GM12878 (cell line): ENCODE data around the gene SLC22A4.

Experiments used
- BACH1 ChIP-seq: fragments of 450-650 bp; IDR thresholded peaks from 2 replicates; pipeline ENCODE4 v1.6.1; 2017; ENCODE audit warnings: mild to moderate bottlenecking, borderline replicate concordance
- FOS ChIP-seq: IDR thresholded peaks from 3 replicates; pipeline ENCODE4 v1.6.1; 2011; ENCODE audit warnings: borderline replicate concordance; ENCODE audit not compliant: insufficient read length; ENCODE audit errors: extremely low read depth
- FOXK2 ChIP-seq: fragments of 450-650 bp; IDR thresholded peaks from 2 replicates; pipeline ENCODE4 v1.6.1; 2017; ENCODE audit warnings: mild to moderate bottlenecking, moderate library complexity
- GABPA ChIP-seq: IDR thresholded peaks from 2 replicates; pipeline ENCODE4 v1.6.1; 2014; ENCODE audit warnings: antibody characterized with exemption, low read depth, mild to moderate bottlenecking, inconsistent platforms
- NR2F1 ChIP-seq: fragments of 450-650 bp; conservative IDR thresholded peaks from 2 replicates; pipeline ENCODE4 v1.6.1; 2017; ENCODE audit warnings: mild to moderate bottlenecking
- POLR2A ChIP-seq: IDR thresholded peaks from 2 replicates; pipeline ENCODE4 v1.6.1; 2011; ENCODE audit warnings: low read depth, mild to moderate bottlenecking, low read length
- SP1 ChIP-seq: IDR thresholded peaks from one replicate; pipeline ENCODE4 v1.6.1; 2011; ENCODE audit warnings: low read depth, low read length
- ZBED1 ChIP-seq: IDR thresholded peaks from 2 replicates; pipeline ENCODE4 v1.6.1; 2016; ENCODE audit warnings: borderline replicate concordance
- ZZZ3 ChIP-seq: IDR thresholded peaks from 2 replicates; pipeline ENCODE4 v1.6.1; 2011; ENCODE audit warnings: low read depth; ENCODE audit not compliant: control insufficient read depth, insufficient read length
- TF ChIP-seq, protein P1 (sequence below), 3 experiments: IDR thresholded peaks in 2 of 3; conservative IDR thresholded peaks in 1 of 3; 2 replicates each; pipeline ENCODE4 v1.5.1; 2011; ENCODE audit warnings: low read depth in 3 of 3, low read length in 3 of 3, mild to moderate bottlenecking in 3 of 3, control low read depth in 2 of 3, moderate library complexity in 2 of 3, inconsistent platforms in 1 of 3, mixed read lengths in 1 of 3; ENCODE audit not compliant: control insufficient read depth in 2 of 3, insufficient read depth in 1 of 3; ENCODE audit errors: extremely low read depth in 1 of 3
- TF ChIP-seq, protein P2 (sequence below): fragments of 450-650 bp; IDR thresholded peaks from 2 replicates; pipeline ENCODE4 v1.6.1; 2016; ENCODE audit warnings: mild to moderate bottlenecking
- TF ChIP-seq, protein P3 (sequence below): fragments of 450-650 bp; IDR thresholded peaks from 2 replicates; pipeline ENCODE4 v1.6.1; 2014; ENCODE audit warnings: mild to moderate bottlenecking

DNA sequence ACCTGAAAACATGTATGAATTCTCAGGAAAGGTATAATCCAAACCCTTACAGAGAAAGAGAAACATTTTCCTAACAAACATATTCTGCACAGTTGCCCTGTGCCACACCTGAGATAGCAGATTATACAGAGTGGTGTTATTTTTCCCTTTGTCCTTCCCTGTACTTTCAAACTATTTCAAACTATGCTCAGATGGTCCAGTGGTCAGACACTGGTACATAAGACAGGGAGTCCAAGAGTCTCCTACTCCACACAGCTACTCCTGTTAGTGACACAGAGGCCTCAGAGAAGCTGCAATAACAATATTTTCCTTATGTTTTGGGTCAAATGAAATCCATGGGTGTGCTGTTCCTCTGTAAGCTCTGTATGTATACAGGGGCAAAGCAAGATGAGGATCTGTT, 45.3 kb downstream of the SLC22A4 start:
- TF ChIP-seq, protein P1, sequence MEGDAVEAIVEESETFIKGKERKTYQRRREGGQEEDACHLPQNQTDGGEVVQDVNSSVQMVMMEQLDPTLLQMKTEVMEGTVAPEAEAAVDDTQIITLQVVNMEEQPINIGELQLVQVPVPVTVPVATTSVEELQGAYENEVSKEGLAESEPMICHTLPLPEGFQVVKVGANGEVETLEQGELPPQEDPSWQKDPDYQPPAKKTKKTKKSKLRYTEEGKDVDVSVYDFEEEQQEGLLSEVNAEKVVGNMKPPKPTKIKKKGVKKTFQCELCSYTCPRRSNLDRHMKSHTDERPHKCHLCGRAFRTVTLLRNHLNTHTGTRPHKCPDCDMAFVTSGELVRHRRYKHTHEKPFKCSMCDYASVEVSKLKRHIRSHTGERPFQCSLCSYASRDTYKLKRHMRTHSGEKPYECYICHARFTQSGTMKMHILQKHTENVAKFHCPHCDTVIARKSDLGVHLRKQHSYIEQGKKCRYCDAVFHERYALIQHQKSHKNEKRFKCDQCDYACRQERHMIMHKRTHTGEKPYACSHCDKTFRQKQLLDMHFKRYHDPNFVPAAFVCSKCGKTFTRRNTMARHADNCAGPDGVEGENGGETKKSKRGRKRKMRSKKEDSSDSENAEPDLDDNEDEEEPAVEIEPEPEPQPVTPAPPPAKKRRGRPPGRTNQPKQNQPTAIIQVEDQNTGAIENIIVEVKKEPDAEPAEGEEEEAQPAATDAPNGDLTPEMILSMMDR (IDR thresholded peaks at IDR 0.05 in 2 of 3, conservative IDR thresholded peaks at IDR 0.05 in 1 of 3; ENCODE audit: control insufficient read depth in 2 of 3, extremely low read depth in 1 of 3, insufficient read depth in 1 of 3, low read depth in 3 of 3, low read length in 3 of 3), result no peak
- TF ChIP-seq BACH1 (no peak), FOS (no peak), FOXK2 (no peak), GABPA (no peak), POLR2A (no peak), SP1 (no peak), ZBED1 (no peak), NR2F1 (no peak), ZZZ3 (no peak)
- TF ChIP-seq, protein P2, sequence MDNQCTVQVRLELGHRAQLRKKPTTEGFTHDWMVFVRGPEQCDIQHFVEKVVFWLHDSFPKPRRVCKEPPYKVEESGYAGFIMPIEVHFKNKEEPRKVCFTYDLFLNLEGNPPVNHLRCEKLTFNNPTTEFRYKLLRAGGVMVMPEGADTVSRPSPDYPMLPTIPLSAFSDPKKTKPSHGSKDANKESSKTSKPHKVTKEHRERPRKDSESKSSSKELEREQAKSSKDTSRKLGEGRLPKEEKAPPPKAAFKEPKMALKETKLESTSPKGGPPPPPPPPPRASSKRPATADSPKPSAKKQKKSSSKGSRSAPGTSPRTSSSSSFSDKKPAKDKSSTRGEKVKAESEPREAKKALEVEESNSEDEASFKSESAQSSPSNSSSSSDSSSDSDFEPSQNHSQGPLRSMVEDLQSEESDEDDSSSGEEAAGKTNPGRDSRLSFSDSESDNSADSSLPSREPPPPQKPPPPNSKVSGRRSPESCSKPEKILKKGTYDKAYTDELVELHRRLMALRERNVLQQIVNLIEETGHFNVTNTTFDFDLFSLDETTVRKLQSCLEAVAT, result no peak
- TF ChIP-seq, protein P3, sequence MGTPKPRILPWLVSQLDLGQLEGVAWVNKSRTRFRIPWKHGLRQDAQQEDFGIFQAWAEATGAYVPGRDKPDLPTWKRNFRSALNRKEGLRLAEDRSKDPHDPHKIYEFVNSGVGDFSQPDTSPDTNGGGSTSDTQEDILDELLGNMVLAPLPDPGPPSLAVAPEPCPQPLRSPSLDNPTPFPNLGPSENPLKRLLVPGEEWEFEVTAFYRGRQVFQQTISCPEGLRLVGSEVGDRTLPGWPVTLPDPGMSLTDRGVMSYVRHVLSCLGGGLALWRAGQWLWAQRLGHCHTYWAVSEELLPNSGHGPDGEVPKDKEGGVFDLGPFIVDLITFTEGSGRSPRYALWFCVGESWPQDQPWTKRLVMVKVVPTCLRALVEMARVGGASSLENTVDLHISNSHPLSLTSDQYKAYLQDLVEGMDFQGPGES, result no peak
